ENCODE measurements around the gene ASB3.
A peak's percentile ranks its signal among the peaks of the same experiment; 100 is the strongest.
"Not testable (repeated sequence)": the region's sequence is repeated elsewhere in the genome, so short reads cannot be mapped to it uniquely, and the experiment has no call there.

Gene ASB3, protein sequence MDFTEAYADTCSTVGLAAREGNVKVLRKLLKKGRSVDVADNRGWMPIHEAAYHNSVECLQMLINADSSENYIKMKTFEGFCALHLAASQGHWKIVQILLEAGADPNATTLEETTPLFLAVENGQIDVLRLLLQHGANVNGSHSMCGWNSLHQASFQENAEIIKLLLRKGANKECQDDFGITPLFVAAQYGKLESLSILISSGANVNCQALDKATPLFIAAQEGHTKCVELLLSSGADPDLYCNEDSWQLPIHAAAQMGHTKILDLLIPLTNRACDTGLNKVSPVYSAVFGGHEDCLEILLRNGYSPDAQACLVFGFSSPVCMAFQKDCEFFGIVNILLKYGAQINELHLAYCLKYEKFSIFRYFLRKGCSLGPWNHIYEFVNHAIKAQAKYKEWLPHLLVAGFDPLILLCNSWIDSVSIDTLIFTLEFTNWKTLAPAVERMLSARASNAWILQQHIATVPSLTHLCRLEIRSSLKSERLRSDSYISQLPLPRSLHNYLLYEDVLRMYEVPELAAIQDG

GRCh38 chr2:53786705-53787613, at the start of gene ASB3, which contains the start of gene ERLEC1:
TSS of gene ASB3 (minus strand) at chr2:53786953. CDS start at chr2:53765572, 21,381 bp downstream.
TSS of gene ERLEC1 (plus strand) at chr2:53787044. CDS start at chr2:53787211, 167 bp downstream.
- DNase-seq (ENCODE audit: low read depth, low spot score) = no peak
- H3K27ac ChIP-seq = peak within 1 kb of the TSS; percentile 78

DNA sequence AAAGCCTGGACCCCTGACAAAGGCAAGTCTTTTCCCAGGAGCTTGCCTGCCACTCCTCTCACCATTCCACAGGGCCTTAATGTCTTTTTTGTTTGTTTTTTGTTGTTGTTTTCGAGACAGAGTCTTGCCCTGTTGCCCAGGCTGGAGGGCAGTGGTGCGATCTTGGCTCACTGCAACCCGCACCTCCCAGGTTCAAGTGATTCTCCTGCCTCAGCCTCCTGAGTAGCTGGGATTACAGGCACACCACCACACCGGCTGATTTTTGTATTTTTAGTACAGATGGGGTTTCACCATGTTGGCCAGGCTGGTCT, 43.2 kb upstream of the ASB3 start:
- not testable (repeated sequence) for DNase-seq (ENCODE audit: low read depth, low spot score); H3K27ac ChIP-seq

- H3K27ac ChIP-seq = no peak overlapping the region
- DNase-seq (ENCODE audit: low read depth, low spot score) = no peak
Measured at GRCh38 chr2:53829273-53829979, 42.7 kb upstream of the ASB3 start.

- no peak for DNase-seq (ENCODE audit: low read depth, low spot score)
- H3K27ac ChIP-seq = no peak overlapping the region
Measured at GRCh38 chr2:53828331-53828730, 41.6 kb upstream of the ASB3 start.

DNA sequence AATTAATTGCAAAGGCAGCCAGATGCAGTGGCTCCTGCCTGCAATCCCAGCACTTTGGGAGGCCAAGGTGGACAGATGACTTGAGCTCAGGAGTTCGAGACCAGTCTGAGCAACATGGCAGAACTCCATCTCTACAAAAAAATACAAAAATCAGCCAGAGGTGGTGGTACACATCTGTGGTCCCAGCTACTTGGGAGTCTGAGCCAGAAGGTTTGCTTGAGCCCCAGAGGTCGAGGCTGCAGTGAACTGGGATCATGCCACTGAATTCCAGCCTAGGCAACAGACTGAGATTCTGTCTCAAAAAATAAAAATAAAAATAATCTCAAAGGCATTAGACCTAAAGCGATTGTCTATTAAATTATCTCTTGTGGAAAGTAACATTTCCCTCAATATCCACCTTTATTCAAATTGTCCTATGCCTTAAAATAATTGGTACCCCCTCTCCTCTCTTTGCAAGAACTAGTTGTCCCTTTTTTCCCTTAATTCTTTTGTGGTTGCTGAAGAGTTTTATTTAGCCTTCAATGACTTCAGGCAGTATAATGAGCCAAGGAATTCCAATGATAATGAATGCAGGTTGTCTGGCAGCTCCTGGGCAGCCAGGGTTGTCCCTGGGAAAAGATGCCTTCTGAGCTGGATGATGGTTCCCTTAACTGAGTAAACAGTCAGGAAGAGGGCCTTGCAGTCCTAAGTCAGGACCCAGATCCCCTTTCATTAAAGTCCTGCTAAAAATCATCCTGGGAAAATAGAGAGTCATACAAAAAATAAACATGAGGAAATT, 40.8 kb upstream of the ASB3 start:
- H3K27ac ChIP-seq = peak overlapping the region; percentile 56
- DNase-seq (ENCODE audit: low read depth, low spot score) = no peak

- peak overlapping the region; percentile 56 for H3K27ac ChIP-seq
- peak; percentile 16 for DNase-seq (ENCODE audit: low read depth, low spot score)
Measured at GRCh38 chr2:53826587-53827397, 40.0 kb upstream of the ASB3 start.

- H3K27ac ChIP-seq = peak overlapping the region; percentile 56
- DNase-seq (ENCODE audit: low read depth, low spot score) = no peak
Measured at GRCh38 chr2:53826030-53826410, 39.3 kb upstream of the ASB3 start.

- H3K27ac ChIP-seq; DNase-seq (ENCODE audit: low read depth, low spot score): not testable (repeated sequence)
Measured at GRCh38 chr2:53823639-53824038, 36.9 kb upstream of the ASB3 start.

- DNase-seq (ENCODE audit: low read depth, low spot score) = no peak
Measured at GRCh38 chr2:53821810-53822209, 35.1 kb upstream of the ASB3 start.

DNA sequence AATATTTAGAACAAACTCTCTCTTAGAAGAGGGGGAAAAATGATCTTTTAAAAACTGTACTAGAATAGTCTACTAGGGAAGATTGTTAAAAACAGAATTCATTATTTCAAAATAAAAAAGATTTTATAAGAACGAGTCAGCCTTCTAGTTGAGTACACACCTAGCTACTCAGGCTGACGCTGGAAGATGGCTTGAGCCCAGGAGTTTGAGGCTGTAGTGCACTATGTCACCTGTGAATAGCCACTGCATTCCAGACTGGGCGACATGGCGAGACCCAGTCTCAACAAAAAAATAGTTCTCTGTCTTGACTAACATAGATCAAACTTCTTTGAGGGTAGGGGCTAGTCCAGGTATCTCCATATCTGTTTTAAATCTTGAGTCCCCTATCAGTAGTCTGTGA, 34.0 kb upstream of the ASB3 start:
- H3K27ac ChIP-seq = peak overlapping the region; percentile 34
- DNase-seq (ENCODE audit: low read depth, low spot score) = no peak

More at GRCh38 chr2:53821810-53822209, 35.1 kb upstream of the ASB3 start:
- H3K27ac ChIP-seq = no peak overlapping the region

DNA sequence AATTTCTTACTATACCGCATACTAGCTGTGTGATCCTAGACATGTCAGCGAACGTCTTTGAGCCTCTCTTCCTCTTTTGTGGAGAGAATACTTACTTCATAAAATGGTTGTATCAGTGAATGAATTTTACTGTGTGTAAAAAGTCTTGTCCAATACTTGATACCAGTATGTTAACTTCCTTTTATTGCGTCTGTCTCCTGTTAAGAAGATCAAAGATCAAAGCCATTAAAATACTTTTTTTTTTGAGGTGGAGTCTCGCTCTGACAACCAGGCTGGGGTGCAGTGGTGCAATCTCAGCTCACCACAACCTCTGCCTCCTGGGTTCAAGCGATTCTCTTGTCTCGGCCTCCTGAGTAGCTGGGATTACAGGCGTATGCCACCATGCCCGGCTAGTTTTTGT, 33.3 kb upstream of the ASB3 start:
- H3K27ac ChIP-seq = peak overlapping the region; percentile 34
- DNase-seq (ENCODE audit: low read depth, low spot score) = no peak

- no peak overlapping the region for H3K27ac ChIP-seq
Measured at GRCh38 chr2:53819634-53820033, 32.9 kb upstream of the ASB3 start.

DNA sequence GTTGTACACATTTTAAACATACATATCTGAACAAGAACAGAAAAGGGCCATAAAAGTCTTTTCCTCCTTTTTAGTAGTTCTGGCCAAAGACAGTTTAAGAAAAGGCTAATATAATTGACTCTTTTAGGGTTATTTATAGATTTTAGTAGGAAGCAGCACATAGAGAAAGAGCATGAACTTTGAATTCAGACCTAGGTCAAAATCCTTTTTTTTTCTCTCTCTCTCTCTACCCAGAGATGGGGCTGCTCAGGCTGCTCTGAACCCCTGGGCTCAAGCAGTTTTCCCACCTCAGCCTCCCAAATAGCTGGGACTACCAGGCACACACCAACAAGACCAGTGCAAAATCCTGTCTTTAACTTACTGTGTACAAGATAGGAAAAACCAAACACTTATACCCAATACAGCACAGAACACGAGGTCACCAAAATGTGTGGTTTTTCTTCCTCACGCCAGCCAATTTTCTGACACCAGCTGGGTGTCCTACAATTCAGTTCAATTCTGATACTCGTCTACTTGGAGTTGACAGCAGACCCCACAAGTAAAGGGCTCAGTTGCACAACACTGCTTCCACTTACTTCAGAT, 32.2 kb upstream of the ASB3 start:
- DNase-seq (ENCODE audit: low read depth, low spot score) = no peak
- no peak overlapping the region for H3K27ac ChIP-seq

More at GRCh38 chr2:53819634-53820033, 32.9 kb upstream of the ASB3 start:
- DNase-seq (ENCODE audit: low read depth, low spot score) = no peak

DNA sequence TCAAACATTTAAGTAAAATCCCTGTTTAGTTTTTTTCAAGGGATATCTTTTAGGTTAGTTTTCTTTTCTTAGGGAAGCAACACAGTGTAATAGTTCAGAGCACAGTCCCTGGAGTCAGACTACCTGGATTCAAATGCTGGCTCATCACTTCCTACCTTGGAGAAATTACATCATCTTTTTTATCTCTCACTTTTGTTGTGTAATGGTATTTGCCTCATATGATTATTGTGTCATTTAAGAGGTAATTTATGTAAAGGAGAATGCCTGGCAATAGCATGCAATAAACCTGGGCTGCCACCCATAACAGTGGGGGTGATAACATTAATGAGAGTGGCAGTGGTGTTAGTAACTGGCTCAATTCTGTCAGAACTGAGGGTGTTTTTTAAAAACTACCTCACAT, 26.4 kb upstream of the ASB3 start:
- H3K27ac ChIP-seq = peak overlapping the region; percentile 57
- DNase-seq (ENCODE audit: low read depth, low spot score) = no peak

GRCh38 chr2:53811601-53812000, 24.8 kb upstream of the ASB3 start:
- H3K27ac ChIP-seq = peak overlapping the region; percentile 57

GRCh38 chr2:53802617-53803151, 15.9 kb upstream of the ASB3 start:
- no peak overlapping the region for H3K27ac ChIP-seq
- DNase-seq (ENCODE audit: low read depth, low spot score) = no peak

More at GRCh38 chr2:53811601-53812000, 24.8 kb upstream of the ASB3 start:
- no peak for DNase-seq (ENCODE audit: low read depth, low spot score)

GRCh38 chr2:53801547-53801946, 14.8 kb upstream of the ASB3 start:
- no peak overlapping the region for H3K27ac ChIP-seq
- DNase-seq (ENCODE audit: low read depth, low spot score) = no peak

DNA sequence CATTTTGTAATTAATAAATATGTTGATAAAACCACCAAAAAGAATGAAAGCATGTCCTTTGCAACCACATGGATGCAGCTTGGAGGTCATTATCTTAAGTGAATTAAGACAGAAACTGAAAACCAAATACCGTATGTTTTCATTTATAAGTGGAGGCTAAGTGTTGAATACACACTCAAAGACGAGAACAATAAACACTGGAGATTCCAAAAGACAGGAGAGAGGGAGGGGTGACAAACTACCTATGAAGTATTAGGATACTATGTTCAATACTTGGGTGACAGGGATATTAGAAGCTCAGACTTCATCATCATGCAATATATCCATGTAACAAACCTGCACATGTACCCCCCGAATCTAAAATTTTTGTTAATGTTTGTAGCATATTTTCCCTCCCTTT, 7.1 kb upstream of the ASB3 start:
- DNase-seq (ENCODE audit: low read depth, low spot score) = no peak
- no peak overlapping the region for H3K27ac ChIP-seq
